ENCODE results near the gene UMAD1.
A peak's percentile ranks its signal among the peaks of the same experiment; 100 is the strongest.

UMAD1 gene

GRCh38 chr7:7881581-7881980 is 241.0 kb downstream of the UMAD1 start:
- H3K4me3 ChIP-seq (replicated peaks; ENCODE audit: insufficient read depth, low read length): no peak overlapping the region
- no peak overlapping the region for H3K27ac ChIP-seq (replicated peaks)
- DNase-seq (ENCODE audit: low read depth in 1 of 2, low spot score in 1 of 2): no peak
- no peak for TF ChIP-seq GABPA (IDR thresholded peaks at IDR 0.05; ENCODE audit: low read depth)
- TF ChIP-seq SPI1 (IDR thresholded peaks at IDR 0.05; ENCODE audit: borderline replicate concordance, low read depth): no peak
- no peak for TF ChIP-seq REST (IDR thresholded peaks at IDR 0.05; ENCODE audit: insufficient replicate concordance, low read depth)
- no peak for TF ChIP-seq POLR2AphosphoS5 (IDR thresholded peaks at IDR 0.05; ENCODE audit: low read depth)
- no peak for TF ChIP-seq CTCF (IDR thresholded peaks at IDR 0.05; ENCODE audit: insufficient read depth, low read length)
- no peaks in the 10 kb centered on the region for H3K27me3 ChIP-seq (ENCODE audit: insufficient read depth, poor library complexity, severe bottlenecking)

- TF ChIP-seq SPI1 (IDR thresholded peaks at IDR 0.05; ENCODE audit: borderline replicate concordance, low read depth) (peak; percentile 76), GABPA (IDR thresholded peaks at IDR 0.05; ENCODE audit: low read depth) (no peak), REST (IDR thresholded peaks at IDR 0.05; ENCODE audit: insufficient replicate concordance, low read depth) (no peak), CTCF (IDR thresholded peaks at IDR 0.05; ENCODE audit: insufficient read depth, low read length) (no peak), POLR2AphosphoS5 (IDR thresholded peaks at IDR 0.05; ENCODE audit: low read depth) (no peak)
- Histone ChIP-seq H3K27me3 (ENCODE audit: insufficient read depth, poor library complexity, severe bottlenecking) (no peaks in the 10 kb centered on the region), H3K27ac (replicated peaks) (no peak overlapping the region), H3K4me3 (replicated peaks; ENCODE audit: insufficient read depth, low read length) (no peak overlapping the region)
- no peak for DNase-seq (ENCODE audit: low read depth in 1 of 2, low spot score in 1 of 2)
Observed at GRCh38 chr7:7882888-7883287, 242.3 kb downstream of the UMAD1 start.

GRCh38 chr7:7883394-7883793 is 242.8 kb downstream of the UMAD1 start:
- H3K4me3 ChIP-seq (replicated peaks; ENCODE audit: insufficient read depth, low read length): no peak overlapping the region
- no peak overlapping the region for H3K27ac ChIP-seq (replicated peaks)
- no peak for TF ChIP-seq REST (IDR thresholded peaks at IDR 0.05; ENCODE audit: insufficient replicate concordance, low read depth)
- TF ChIP-seq SPI1 (IDR thresholded peaks at IDR 0.05; ENCODE audit: borderline replicate concordance, low read depth): no peak
- no peak for TF ChIP-seq CTCF (IDR thresholded peaks at IDR 0.05; ENCODE audit: insufficient read depth, low read length)
- no peak for TF ChIP-seq GABPA (IDR thresholded peaks at IDR 0.05; ENCODE audit: low read depth)
- no peak for TF ChIP-seq POLR2AphosphoS5 (IDR thresholded peaks at IDR 0.05; ENCODE audit: low read depth)
- H3K27me3 ChIP-seq (ENCODE audit: insufficient read depth, poor library complexity, severe bottlenecking): no peaks in the 10 kb centered on the region
- DNase-seq (ENCODE audit: low read depth in 1 of 2, low spot score in 1 of 2): no peak

All from HL-60 (cell line).